ENCODE measurements around the gene C1QTNF2. TPM values are rescaled to one million over a fixed set of nuclear protein-coding genes. Genes with fewer than 3 reads are reported as not detected.

Gene C1QTNF2, protein sequence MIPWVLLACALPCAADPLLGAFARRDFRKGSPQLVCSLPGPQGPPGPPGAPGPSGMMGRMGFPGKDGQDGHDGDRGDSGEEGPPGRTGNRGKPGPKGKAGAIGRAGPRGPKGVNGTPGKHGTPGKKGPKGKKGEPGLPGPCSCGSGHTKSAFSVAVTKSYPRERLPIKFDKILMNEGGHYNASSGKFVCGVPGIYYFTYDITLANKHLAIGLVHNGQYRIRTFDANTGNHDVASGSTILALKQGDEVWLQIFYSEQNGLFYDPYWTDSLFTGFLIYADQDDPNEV
- total RNA-seq = 0.30 and 0.32 TPM in 2 replicates

DNA sequence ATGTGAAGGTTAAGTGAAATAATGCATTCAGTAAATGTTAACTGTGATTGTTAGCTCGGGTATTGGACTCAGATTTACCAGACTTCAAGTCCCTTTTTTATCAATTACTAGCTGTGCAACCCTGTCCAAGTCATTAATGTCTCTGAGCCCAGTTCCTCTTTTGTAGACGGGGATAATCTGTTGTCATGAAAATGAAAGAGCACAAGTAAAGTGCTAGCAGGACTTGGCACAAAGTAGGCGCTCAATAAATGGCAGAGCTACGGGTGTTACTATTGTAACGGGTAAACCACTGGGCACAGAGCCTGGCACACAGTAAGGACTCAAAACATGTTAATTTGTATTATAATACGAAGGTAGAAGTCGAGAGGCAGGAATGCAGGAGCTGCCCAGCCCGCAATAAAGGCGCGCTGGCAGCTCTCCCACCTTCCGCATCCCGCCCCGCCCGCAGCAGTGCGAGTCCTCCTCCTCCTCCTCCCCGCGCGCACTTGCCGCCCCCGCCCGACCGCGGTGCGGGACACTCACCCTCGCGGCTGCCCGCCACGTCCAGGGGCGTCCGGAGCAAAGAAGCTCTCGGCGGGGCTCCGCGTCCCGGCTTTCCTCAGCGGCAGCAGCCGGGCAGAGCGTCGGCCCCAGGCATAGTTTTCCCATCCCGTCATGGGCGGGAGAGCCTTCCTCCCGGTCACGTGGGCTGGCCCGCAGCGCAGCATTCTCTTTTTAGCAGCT lies at the start of gene C1QTNF2:
TSS of gene C1QTNF2 (minus strand) at position 637 of the 723 bp plus-strand sequence. CDS start 15,615 bp downstream, outside the sequence.

DNA sequence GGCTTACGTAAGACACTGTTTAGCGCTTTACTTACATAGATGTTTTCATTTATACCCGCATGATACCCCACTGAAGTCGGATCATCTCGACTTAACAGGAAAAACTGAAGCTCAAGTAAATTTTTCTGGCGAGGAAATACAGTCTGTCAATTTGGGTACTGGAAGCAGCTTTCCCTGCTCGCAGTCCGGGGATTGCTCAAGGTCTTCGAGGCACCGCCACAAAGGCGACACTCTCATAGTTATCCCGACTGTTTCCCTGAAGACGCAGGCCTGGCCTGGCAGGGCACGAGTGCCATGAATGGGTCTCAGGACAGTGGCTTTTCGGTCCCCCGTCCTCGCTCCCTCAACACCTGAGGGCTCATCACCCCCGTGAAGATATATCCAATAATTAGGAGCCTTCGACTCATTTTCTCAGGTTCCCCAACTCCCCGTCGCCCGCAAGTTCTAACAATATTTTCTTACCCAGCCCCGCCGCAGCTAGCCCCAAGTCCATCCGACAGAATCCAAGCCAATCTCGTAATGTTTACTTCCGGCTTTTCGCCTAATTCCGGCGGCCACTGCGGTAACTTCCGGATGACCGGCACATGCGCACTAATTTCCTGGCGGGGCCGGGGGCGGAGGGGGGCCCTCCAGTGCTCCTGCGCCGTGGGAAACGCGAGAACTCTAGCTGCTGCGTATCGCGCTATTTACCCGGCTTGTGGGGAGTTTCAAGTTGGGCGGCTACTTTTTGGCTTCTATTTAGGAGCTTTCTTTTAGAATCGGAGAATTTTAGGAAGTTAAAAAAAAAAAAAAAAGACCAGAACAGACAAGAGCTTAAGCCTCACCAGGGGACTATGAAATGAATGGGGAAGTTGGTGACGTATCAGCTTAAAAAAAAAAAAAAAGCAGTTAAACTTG lies 48.4 kb upstream of the C1QTNF2 start, which contains the start of gene SLU7:
TSS of gene SLU7 (minus strand) at position 521 of the 897 bp plus-strand sequence. CDS start 3,787 bp downstream, outside the sequence.

DNA sequence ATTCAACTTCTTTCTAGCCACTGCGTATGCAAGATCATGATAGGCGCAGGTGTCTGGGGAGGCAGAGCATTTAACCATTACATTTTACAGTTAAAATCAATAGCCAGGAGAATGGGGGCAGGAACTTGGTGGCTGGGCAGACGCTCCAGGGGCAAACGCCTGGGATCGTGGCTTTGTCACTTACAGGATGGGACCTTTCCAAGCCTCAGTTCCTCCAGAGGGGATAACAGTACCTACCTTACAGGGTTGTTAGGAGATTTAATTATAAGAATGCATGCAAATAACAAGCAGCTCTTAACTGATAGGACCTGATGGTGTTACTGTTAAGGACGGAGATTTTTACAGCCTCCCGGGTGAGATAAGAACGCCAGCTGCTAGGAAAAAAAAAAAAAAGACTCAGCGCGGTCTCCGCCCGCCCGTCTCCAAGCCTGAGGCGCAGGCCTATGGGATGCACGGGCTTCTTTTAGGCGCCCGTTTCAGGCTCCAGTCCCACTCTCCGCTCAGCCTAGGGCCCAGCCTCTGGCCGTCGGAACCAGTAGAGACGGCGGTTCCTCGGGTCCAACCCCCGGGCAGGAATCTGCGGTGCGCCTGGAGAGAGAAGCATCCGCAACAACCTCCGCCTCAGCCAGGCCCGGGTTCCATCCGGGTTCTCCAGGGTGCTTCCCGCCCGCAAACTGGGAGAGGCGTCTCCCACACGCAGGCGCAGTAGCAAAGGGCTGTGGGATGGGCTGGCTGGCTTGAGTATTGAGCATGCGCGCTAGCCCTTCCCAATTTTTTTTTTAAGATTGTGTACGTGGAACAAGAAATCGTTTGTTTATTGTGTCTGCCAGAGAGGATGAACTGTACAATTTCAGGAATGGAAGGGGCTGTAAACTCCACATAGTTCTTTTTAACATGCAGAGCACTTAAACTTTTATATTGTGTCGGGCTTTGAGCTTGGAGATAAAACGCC lies 29.3 kb upstream of the C1QTNF2 start, which contains the start of gene FAM200C:
TSS of gene FAM200C (minus strand) at position 653 of the 952 bp plus-strand sequence. CDS start 4,564 bp downstream, outside the sequence.

DNA sequence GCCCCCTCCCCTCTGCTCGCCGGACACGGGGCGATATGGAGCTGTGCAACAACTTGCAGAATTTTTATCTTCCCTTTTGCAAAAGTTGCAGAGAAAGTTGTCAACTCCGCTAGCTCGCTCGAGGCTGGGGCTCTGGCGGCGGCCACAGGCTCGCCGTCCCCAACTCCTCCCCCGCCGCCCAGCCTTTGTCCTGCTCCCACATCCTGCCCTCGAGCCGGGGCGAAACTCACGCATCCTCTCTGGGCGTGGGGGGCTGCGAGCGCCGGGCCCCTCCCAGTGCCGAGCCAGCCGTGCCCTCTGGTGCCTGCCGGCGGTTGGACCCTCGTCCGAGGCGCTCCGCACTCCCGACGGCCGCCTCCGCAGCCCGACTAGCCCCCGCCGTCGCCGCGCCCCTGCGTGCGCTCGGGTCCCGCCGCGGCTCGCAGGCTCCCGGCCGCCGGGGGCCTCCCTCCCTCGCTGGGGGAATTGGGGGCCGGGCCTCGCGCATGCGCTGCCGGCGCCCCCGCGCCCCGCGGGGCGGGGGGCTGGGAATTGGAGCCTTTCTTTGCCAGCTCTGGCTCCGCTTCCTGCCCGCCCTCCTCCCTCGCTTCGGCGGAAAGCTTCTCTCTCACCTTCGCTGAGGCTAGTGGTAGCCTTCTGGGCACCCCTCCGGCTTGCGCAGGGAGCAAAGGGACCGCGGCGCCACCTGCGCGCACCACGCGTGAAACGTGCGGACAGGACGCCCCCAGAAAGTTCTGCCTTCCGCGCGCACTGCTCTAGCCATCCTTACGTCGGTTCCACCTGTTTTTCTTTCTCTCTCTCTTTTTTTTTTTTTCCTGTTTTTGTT lies 58.1 kb downstream of the C1QTNF2 start, which contains the start of gene CCNJL:
TSS of gene CCNJL (minus strand) at position 431 of the 826 bp plus-strand sequence. CDS start 641 bp downstream, outside the sequence.

Other genes with a start within 250 kb of the C1QTNF2 start
- gene FABP6, start 141.1 kb downstream of the C1QTNF2 start, total RNA-seq = 0.55 TPM in 1 of 2 replicates, not detected in the other
- gene CCNJL, start 58.1 kb downstream of the C1QTNF2 start, total RNA-seq = 3.3 and 4.1 TPM in 2 replicates
- gene FAM200C, start 29.4 kb upstream of the C1QTNF2 start, total RNA-seq = 4.8 and 5.1 TPM in 2 replicates
- gene SLU7, start 48.5 kb upstream of the C1QTNF2 start, total RNA-seq = 71.6 and 75.3 TPM in 2 replicates
- 49.0 and 137 TPM in 2 replicates for gene PTTG1, start 51.2 kb upstream of the C1QTNF2 start, total RNA-seq

All from smooth muscle cell of the umbilical artery (primary cell).